ENCODE results near the gene SPTLC3.

SPTLC3 gene

GRCh38 chr20:12987261-12987660 lies 21.5 kb upstream of the SPTLC3 start:
- DNase-seq, result no peak

GRCh38 chr20:12989586-12990115 lies 19.1 kb upstream of the SPTLC3 start:
- DNase-seq, result no peak

DNA sequence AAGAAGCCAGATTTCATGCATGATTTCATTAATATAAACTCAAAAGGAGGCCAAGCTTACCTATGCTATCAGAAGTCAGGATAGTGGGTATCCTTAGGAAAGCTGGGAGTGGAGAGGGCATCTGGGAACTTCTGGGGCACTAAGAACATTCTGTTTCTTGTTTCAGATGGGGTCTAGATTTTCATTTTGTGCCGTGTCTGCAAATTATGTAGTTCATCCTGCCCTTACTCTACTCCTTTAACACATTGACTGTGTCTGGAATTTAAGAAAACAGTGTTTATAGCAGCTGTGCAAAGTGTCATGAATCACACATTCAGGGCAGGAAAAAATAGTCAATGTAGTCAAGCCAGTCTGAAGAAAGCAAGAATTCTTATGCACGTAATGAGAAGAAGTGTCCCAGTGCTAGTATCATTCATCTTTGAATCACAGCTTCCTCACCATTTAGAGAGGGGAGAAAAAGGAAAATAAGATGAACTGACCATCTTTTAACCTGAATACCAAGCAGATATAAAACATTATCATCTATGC lies 11.6 kb upstream of the SPTLC3 start:
- DNase-seq, result no peak

GRCh38 chr20:12998046-12998445 lies 10.7 kb upstream of the SPTLC3 start:
- DNase-seq, result no peak

DNA sequence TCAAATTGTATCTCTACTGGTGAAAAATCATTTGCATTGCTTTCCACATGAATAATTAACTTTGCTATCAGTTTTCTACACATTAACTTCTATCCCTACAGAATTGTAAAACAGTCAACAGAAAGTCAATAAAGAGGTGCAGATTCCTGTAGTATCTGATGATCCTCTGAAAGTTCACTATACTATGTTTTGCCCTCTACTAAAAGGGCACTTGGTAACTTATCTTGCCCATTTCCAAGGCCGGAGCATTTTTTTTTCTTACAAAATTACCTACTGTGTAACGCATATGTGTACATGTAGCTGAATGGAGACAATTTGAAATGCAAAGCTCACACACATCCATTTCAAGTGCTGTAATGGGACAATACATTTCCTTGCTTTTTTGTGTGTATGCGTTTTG lies 9.6 kb upstream of the SPTLC3 start:
- no peak for DNase-seq

GRCh38 chr20:13002251-13002650 lies 6.5 kb upstream of the SPTLC3 start:
- DNase-seq, result no peak

DNA sequence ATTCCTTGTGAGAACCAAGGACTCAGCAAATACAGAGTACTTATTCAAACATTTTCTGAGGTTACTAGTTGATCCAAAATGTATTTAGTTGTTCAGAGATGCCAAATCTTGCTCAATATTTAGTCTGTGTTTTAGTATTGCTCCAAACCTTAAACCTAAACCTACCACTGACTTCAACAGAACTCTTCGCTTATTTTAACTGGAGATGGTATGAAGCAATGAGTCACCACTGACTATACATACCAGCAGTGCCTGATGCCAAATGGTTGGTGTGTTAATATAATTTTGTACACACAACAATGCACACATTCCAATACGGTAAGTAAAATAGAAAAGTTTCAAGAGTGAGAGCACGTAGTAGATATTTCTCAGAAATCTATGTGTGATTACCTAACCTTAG lies 1.9 kb upstream of the SPTLC3 start:
- DNase-seq, result no peak

DNA sequence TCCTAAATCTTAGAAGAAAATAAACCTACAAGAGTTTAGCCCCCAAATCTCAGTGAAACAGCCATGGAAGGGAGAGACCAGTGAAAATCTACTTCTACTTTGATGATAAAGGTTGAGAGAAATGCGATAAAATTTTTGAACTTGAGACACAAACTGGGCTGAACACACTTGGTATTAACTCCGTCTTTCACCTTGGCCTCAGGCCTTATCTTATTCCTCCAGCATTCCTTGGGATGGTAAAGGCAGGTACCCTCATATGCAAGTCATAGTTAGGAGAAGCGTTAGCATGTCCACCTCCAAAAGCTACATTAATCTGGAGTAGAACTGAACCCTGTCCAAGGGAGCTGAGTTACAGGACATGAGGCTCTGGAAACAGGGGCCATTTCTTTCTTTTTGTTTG lies 1.2 kb upstream of the SPTLC3 start:
- DNase-seq, result no peak

GRCh38 chr20:13009682-13010406 lies 1.1 kb downstream of the SPTLC3 start:
- no peak for DNase-seq

- no peak for DNase-seq
Observed at GRCh38 chr20:13012886-13013285, 4.1 kb downstream of the SPTLC3 start.

- DNase-seq, result no peak
Observed at GRCh38 chr20:13013411-13013810, 4.6 kb downstream of the SPTLC3 start.

DNA sequence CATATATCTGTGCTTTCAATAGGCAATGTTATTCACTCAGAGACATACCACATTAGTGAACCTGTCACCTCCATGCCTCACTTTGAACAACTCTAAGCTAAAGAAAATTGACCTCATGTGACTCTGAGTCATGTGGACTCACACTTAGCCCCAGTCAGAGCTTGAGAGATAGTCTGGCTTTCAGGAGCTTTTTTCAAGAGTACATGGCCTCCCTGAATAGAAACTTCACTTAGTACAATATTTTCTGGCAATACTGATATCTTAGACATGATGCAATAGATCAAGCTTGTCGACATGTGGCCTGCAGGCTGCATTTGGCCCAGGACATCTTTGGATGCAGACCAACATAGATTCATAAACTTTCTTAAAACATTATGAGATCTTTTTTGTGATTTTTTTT lies 8.5 kb downstream of the SPTLC3 start:
- DNase-seq, result no peak

GRCh38 chr20:13017883-13018535 lies 9.2 kb downstream of the SPTLC3 start:
- DNase-seq, result no peak

GRCh38 chr20:13021205-13021970 lies 12.6 kb downstream of the SPTLC3 start:
- DNase-seq, result no peak

- DNase-seq, result no peak
Observed at GRCh38 chr20:13022401-13023155, 13.8 kb downstream of the SPTLC3 start.

GRCh38 chr20:13024596-13024995 lies 15.8 kb downstream of the SPTLC3 start:
- DNase-seq, result no peak

GRCh38 chr20:13025181-13025580 lies 16.4 kb downstream of the SPTLC3 start:
- DNase-seq, result no peak

DNA sequence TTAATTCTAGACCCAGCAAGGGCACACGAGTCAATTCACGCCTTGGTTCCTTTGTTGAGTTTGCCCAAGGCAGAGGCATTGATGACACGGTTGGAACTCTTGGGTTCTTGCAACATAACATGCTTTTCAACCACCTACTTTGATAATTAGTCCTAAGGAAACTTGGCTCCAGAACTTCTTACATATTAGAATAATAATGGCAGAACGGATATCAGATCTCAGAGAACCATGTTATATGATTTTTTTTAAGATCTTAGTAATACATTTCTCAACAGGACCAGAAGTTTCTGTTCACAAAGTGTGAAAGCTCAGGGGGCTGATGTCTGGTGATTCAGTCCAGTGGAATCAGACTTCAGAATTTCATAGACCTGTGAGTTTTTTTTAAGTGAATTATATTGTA lies 19.2 kb downstream of the SPTLC3 start:
- DNase-seq, result no peak

DNA sequence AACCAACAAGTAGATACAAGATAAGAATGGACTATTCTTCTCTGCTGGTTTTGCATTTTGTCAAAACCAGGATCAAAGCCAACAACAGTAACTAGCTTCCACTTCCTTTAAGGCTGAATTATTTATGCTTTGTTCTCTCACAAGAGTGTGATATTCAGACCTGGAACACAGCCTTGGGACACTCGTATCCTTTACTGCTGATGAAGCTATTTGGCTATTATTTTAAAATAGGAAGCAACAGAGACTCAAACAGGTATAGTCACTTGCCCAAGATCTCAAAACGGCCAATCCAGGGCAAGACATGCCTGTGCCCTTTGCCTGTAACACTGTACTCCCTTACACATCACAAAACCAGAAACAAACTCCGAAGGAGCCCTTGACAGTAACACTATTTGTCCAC lies 19.9 kb downstream of the SPTLC3 start:
- no peak for DNase-seq

DNA sequence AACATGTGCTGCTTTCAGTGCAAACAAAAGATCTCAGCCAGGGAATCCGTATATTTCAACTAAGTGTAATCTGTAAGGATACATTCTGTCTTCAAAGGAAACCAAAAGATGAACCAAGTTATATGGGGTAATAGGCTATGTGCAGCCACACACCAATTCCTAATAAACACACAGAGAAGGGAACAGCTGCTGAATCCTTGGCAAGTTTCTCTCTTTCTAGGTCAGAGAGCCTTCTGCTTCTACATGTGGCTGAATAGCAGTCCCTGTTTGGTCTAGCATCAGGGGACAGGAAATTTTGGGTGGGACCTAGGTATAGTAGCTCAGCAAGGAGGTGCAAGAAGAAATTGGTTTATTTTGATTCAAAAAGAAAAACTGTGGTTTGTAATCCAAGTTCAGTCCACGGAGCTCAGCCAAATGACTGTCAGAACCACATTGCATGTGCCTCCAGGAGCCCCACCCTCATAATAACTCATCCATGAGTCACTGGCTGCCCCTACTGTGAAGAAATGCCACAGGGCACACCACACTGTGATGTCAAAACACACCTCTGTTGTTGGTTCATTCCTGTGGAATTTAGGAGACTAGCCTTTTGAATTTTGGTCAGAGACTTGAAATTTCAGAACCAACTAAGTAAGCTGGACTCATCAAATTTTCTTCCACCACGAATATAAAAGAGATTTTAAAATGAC lies 21.1 kb downstream of the SPTLC3 start:
- no peak for DNase-seq

- no peak for DNase-seq
Observed at GRCh38 chr20:13031751-13032150, 23.0 kb downstream of the SPTLC3 start.

DNA sequence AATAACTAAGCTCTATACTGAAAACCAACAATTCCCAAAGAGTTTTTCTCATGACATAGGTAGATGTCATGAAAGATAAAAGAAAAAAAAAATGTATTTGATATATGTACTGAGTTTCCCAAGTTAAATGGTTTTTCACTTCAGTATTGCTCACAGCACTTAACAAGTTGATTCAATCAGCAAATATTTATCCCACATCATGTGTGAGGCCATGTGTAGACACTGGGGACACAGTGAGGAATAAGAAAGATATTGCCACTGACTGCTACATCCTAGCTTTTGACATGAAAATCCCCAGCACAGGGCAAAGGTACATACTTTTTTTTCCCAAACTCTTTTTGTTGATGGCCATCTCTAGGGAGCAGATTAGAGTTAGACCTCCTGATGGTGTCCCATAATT lies 25.3 kb downstream of the SPTLC3 start:
- no peak for DNase-seq
